Measurements from ENCODE around the gene NPHP1. TPM values are rescaled to one million over a fixed set of nuclear protein-coding genes. Genes with fewer than 3 reads are reported as not detected.

Gene NPHP1
- total RNA-seq, 2 donors from 2014 or later: 5.2 to 9.7 TPM

DNA sequence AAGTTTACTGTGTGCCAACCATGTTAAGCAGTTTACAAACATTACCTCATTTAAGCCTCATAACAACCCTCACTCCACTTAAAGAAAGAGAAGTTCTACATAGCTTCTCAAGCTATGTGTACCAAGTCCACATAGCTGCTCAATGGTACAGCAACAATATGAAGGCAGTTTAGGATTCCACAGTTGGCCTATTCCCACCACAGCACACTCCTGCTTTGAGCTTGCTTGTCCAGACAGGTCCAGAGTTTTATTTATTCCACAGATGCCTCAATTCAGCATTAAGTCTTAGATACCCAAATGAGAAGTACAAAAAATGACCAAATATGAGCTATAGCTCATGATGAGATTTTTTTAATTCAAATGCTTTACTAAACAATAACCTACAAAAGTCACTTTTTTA, 24.8 kb downstream of the NPHP1 start:
- Histone ChIP-seq H3K4me1 (replicated peaks) (no peaks in the 10 kb centered on the region), H3K27ac (no peak overlapping the region), H3K36me3 (no peaks in the 10 kb centered on the region), H3K9me3 (no peaks in the 10 kb centered on the region), H3K4me3 (no peak overlapping the region), H3K27me3 (replicated peaks; ENCODE audit: insufficient read depth) (no peaks in the 10 kb centered on the region)
- no peak for DNase-seq (ENCODE audit: low spot score)
- TF ChIP-seq, protein P1, sequence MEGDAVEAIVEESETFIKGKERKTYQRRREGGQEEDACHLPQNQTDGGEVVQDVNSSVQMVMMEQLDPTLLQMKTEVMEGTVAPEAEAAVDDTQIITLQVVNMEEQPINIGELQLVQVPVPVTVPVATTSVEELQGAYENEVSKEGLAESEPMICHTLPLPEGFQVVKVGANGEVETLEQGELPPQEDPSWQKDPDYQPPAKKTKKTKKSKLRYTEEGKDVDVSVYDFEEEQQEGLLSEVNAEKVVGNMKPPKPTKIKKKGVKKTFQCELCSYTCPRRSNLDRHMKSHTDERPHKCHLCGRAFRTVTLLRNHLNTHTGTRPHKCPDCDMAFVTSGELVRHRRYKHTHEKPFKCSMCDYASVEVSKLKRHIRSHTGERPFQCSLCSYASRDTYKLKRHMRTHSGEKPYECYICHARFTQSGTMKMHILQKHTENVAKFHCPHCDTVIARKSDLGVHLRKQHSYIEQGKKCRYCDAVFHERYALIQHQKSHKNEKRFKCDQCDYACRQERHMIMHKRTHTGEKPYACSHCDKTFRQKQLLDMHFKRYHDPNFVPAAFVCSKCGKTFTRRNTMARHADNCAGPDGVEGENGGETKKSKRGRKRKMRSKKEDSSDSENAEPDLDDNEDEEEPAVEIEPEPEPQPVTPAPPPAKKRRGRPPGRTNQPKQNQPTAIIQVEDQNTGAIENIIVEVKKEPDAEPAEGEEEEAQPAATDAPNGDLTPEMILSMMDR (IDR thresholded peaks at IDR 0.05): no peak
- no peak for TF ChIP-seq POLR2AphosphoS5 (IDR thresholded peaks at IDR 0.05)
- intact Hi-C loops (cut with DNase I): no loop called here

DNA sequence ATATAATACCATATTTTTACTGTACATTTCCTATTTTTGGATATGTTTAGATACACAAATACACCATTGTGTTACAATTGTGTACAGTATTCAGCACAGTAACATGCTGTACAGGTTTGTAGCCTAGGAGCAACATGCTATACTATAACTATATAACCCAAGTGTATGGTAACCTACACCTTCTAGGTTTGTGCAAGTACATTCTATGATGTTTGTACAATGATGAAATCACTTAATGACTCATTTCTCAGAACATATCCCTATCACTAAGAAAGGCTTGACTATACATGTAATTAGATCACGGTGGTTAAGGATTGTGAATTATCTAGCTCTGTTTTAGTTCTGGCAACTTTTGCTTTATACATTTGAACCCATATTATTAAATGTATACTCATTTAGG, 31.3 kb downstream of the NPHP1 start:
- no peaks in the 10 kb centered on the region for H3K36me3 ChIP-seq
- H3K4me3 ChIP-seq: no peak overlapping the region
- intact Hi-C loops (cut with DNase I): no loop called here
- no peak overlapping the region for H3K27ac ChIP-seq
- TF ChIP-seq POLR2AphosphoS5 (IDR thresholded peaks at IDR 0.05): no peak
- no peak for TF ChIP-seq POLR2A (IDR thresholded peaks at IDR 0.05)
- TF ChIP-seq, protein P1 (IDR thresholded peaks at IDR 0.05): no peak
- H3K9me3 ChIP-seq: no peaks in the 10 kb centered on the region
- WGBS: 59% methylated on average over 1 of the region's 1 CpG
- H3K4me1 ChIP-seq (replicated peaks): no peaks in the 10 kb centered on the region
- no peaks in the 10 kb centered on the region for H3K27me3 ChIP-seq (replicated peaks; ENCODE audit: insufficient read depth)
- DNase-seq (ENCODE audit: low spot score): no peak

DNA sequence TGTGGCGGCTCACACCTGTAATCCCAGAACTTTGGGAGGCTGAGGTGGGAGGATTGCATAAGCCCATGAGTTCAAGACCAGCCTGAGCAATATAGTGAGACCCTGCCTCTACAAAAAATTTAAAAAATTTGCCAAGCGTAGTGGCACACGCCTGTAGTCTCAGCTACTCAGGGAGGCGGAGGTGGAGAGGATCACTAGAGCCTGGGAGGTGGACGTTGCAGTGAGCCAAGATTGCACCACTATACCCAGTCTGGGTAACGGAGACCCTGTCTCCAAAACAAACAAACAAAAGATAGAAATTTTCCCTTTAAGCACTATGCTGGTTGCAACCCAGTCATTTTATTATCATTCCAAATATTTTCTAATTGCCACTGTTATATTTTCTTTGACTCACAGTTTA, 32.3 kb downstream of the NPHP1 start:
- no peak overlapping the region for H3K27ac ChIP-seq
- 95% methylated on average over 6 of the region's 6 CpGs for WGBS
- intact Hi-C loops (cut with DNase I): no loop called here

DNA sequence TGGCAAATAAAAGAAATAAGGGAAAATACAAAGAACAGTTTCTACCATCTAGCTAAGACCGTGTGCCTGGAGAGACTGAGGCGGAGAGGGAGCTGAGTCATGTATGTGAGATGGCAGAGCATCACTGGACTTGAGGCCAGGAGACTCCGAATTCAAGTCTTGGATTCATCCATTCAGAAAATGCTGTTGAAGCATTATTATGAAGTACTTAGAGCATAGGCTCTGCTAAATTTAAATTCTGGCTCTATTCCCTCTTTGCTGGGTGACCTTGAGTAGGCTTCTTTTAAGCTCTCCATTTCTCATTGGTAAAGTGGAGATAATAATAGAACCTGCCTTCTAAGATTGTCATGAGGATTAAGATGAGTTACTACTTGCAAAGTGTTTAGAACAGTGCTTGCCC, 34.7 kb downstream of the NPHP1 start:
- 95% methylated on average over 3 of the region's 3 CpGs for WGBS
- no peak for DNase-seq (ENCODE audit: low spot score)
- intact Hi-C loops (cut with DNase I): no loop called here

More for the DNA sequence above, 32.3 kb downstream of the NPHP1 start:
- no peak overlapping the region for H3K4me3 ChIP-seq
- DNase-seq (ENCODE audit: low spot score): no peak
- H3K36me3 ChIP-seq: no peaks in the 10 kb centered on the region
- TF ChIP-seq, protein P1 (IDR thresholded peaks at IDR 0.05): no peak
- TF ChIP-seq POLR2A (IDR thresholded peaks at IDR 0.05) (no peak), POLR2AphosphoS5 (IDR thresholded peaks at IDR 0.05) (no peak)
- H3K27me3 ChIP-seq (replicated peaks; ENCODE audit: insufficient read depth): no peaks in the 10 kb centered on the region
- H3K4me1 ChIP-seq (replicated peaks): no peaks in the 10 kb centered on the region
- no peaks in the 10 kb centered on the region for H3K9me3 ChIP-seq

DNA sequence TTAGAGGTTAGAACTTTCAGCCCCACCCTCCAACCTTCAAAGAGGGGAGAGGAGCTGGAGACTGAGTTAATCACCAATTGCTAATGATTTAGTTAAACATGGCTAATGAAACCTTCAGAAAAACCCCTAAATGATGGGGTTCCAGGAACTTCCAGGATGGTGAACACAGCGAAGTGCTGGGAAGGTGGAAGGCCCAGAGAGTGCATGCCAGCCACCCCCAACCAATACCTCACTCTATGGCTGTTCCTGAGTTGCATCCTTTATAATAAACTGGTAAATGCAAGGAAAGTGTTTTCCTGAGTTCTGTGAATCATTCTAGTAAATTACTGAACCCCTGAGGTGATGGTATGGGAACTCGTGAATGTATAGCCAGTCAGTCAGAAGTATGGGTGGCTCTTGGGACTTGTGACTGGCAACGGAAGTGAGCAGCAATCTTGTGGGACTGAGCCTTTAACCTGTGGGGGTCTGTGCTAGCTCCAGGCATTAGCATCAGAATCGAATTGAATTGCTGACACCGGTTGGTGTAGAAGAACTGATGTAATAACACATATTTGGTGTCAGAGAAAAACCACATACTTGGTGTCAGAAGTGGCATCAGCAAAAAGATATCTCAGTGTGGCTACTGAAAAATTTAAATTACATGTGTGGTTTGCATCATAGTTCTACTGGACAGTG, 37.4 kb downstream of the NPHP1 start:
- intact Hi-C loops (cut with DNase I): no loop called here
- 80% methylated on average over 5 of the region's 5 CpGs for WGBS
- no peaks in the 10 kb centered on the region for H3K4me1 ChIP-seq (replicated peaks)
- H3K27ac ChIP-seq: no peak overlapping the region
- DNase-seq (ENCODE audit: low spot score): no peak
- H3K27me3 ChIP-seq (replicated peaks; ENCODE audit: insufficient read depth): no peaks in the 10 kb centered on the region
- no peak for TF ChIP-seq POLR2AphosphoS5 (IDR thresholded peaks at IDR 0.05)
- TF ChIP-seq POLR2A (IDR thresholded peaks at IDR 0.05): no peak
- TF ChIP-seq, protein P1 (IDR thresholded peaks at IDR 0.05): no peak
- H3K9me3 ChIP-seq: no peaks in the 10 kb centered on the region
- no peak overlapping the region for H3K4me3 ChIP-seq
- H3K36me3 ChIP-seq: no peaks in the 10 kb centered on the region

More for the DNA sequence above, 34.7 kb downstream of the NPHP1 start:
- TF ChIP-seq POLR2AphosphoS5 (IDR thresholded peaks at IDR 0.05): no peak
- TF ChIP-seq, protein P1 (IDR thresholded peaks at IDR 0.05): no peak
- no peak for TF ChIP-seq POLR2A (IDR thresholded peaks at IDR 0.05)
- H3K4me3 ChIP-seq: no peak overlapping the region
- H3K4me1 ChIP-seq (replicated peaks): no peaks in the 10 kb centered on the region
- H3K27me3 ChIP-seq (replicated peaks; ENCODE audit: insufficient read depth): no peaks in the 10 kb centered on the region
- no peaks in the 10 kb centered on the region for H3K9me3 ChIP-seq
- no peaks in the 10 kb centered on the region for H3K36me3 ChIP-seq
- H3K27ac ChIP-seq: no peak overlapping the region

All from prostate gland (tissue), 2 donors.